Activated CD4-positive, alpha-beta T cell treated with anti-CD3 and anti-CD28 coated beads, Interleukin-2, Interleukin-6, amounts not matched to agents 100 ng/mL and 50 ng/mL, durations not matched to agents 16 hours and 8 hours (primary cell): Measurements from ENCODE around the gene MYH11.
A peak's percentile ranks its signal among the peaks of the same experiment; 100 is the strongest.
"Not testable (repeated sequence)": the region's sequence is repeated elsewhere in the genome, so short reads cannot be mapped to it uniquely, and the experiment has no call there.

ENCODE experiments used
- DNase-seq: peaks from one replicate; pipeline ENCODE4 v3.0.0-alpha.2; 2020

Gene MYH11

DNA sequence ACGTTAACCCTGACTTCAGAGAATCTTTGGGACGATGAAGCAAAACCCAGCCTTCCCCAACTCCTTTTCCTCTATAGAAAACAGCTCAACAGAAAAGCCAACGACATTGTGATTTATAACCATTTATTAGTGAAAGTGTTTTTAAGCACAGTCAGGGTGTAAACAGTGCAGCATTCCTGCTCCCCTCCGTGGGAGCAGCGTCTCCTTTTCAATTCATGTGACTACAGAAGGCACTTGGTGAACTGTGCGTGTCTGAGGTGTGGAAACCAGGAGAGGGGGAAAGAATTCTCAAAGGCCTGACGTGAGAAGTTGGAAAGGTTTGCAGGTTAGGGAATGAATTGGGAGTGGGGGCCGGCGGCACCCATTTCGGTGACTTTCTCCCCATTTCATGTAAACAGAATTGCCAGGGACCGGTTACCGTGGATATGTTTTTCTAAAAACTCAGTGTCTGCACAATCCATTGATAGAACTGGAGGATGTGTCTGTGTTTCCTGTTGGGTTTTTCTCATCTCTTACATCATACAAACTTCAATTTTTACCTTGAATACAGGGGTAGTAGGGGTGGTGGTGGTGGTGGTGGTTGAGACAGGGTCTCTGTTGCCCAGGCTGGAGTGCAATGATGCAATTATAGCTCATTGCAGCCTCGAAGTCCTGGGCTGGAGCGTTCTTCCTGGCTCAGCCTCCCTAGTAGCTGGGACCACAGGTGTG lies 153.6 kb downstream of the MYH11 start:
- DNase-seq: no peak

- no peak for DNase-seq
Observed at GRCh38 chr16:15701975-15702970, 154.6 kb downstream of the MYH11 start.

GRCh38 chr16:15701367-15701766 lies 155.5 kb downstream of the MYH11 start:
- no peak for DNase-seq

GRCh38 chr16:15699819-15700218 lies 157.0 kb downstream of the MYH11 start:
- no peak for DNase-seq

GRCh38 chr16:15694499-15694898 lies 162.3 kb downstream of the MYH11 start:
- no peak for DNase-seq

- not testable (repeated sequence) for DNase-seq
Observed at GRCh38 chr16:15692508-15692907, 164.3 kb downstream of the MYH11 start.

- DNase-seq: no peak
Observed at GRCh38 chr16:15691046-15691445, 165.8 kb downstream of the MYH11 start.

- DNase-seq: no peak
Observed at GRCh38 chr16:15690296-15690695, 166.5 kb downstream of the MYH11 start.

DNA sequence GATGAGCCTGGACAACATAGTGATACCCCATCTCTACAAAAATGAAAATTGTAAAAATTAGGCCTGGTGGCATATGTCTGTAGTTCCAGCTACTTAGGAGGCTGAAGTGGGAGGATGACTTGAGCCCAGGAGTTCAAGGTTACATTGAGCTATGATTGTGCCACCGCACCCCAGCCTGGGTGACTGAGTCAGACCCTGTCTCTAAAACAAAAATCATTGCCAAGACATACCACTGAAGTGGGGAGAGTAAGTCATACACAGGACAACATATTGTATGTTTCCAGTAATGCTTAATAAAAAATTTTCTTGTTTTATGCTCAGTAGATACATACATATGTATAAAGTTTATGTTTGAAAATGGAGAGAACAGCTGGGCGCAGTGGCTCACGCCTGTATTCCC lies 167.5 kb downstream of the MYH11 start:
- no peak for DNase-seq

DNA sequence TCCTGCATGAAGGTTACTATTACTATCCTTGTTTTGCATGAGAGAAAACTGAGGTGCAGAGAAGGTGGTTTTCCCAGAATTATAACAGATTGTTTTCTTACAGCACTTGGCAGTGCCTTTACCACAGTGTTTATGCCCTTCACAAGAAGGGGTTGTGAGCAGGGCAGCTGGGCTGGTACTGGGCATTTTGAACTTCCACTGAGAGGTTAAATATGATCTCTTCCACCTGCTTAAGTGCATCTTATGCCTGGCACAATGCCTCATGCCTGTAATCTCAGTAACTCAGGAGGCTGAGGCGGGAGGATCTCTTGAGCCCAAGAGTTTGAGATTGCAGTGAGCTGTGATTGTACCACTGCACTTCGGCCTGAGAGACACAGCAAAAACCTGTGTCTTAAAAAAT lies 170.5 kb downstream of the MYH11 start:
- DNase-seq: no peak

DNA sequence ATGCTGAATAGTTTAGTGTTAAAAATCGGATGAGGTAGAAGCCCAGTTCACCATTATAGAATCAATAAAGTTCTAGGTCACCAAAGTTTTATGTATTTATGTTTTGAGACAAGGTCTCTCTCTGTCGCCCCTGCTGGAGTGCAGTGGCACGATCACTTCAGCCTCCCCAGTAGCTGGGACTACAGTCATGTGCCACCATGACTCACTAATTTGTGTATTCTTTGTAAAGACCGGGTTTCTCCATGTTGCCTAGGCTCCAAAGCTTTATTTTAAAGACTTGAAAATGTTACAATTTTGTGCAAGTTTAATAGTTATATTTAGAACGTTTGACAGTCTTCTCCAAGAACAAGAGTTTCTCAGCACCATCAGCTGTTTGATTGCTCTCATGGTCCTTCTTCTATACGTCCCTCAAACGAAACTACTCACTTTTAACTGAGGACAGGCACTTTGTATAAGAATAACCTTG lies 174.7 kb downstream of the MYH11 start:
- DNase-seq: peak; percentile 60

- DNase-seq: no peak
Observed at GRCh38 chr16:15677447-15677846, 179.4 kb downstream of the MYH11 start.

GRCh38 chr16:15676506-15676905 lies 180.3 kb downstream of the MYH11 start:
- no peak for DNase-seq

- no peak for DNase-seq
Observed at GRCh38 chr16:15674571-15674970, 182.3 kb downstream of the MYH11 start.

GRCh38 chr16:15672514-15673167 lies 184.2 kb downstream of the MYH11 start:
- peak; percentile 81 for DNase-seq

GRCh38 chr16:15672127-15672513 lies 184.7 kb downstream of the MYH11 start:
- DNase-seq: not testable (repeated sequence)

DNA sequence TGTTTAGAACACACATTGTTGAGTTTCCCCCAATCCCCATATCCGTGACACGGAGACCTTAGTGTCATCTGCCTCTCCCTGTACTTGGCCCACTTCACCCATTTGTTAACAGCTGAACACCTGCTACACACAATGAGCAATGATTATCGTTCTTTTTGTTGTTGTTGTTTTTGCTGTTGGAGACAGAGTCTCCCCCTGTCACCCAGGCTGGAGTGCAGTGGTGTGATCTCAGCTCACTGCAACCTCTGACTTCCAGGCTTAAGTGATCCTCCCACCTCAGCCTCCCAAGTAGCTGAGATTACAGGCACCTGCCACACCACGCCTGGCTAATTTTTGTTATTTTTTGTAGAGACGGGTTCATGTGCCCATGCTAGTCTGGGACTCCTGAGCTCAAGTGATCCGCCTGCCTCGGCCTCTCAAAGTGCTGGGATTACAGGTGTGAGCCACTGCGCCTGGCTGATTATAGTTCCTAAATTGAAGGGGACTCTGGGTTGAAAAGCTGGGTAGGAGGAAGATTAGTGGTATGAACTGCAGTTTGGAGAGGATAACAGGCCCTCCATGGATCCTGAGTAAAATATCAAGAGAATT lies 185.2 kb downstream of the MYH11 start:
- DNase-seq: no peak

- no peak for DNase-seq
Observed at GRCh38 chr16:15667091-15667742, 189.6 kb downstream of the MYH11 start.

- DNase-seq: no peak
Observed at GRCh38 chr16:15665107-15665506, 191.7 kb downstream of the MYH11 start.

GRCh38 chr16:15660203-15660601 lies 196.6 kb downstream of the MYH11 start:
- no peak for DNase-seq

DNA sequence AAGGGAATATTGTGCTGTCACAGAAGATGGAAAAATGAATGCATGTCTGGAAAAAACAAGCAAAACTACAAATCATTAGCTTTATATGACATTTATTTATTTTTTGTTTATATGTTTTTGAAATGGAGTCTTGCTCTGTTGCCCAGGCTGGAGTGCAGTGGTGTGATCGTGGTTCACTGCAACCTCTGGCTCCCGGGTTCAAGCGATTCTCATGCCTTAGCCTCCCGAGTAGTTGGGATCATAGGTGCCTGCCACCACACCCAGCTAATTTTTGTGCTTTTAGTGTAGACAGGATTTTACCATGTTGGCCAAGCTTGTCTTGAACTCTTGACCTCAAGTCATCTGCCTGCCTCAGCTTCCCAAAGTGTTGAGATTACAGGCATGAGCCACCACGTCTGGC lies 198.3 kb downstream of the MYH11 start:
- DNase-seq: no peak

- no peak for DNase-seq
Observed at GRCh38 chr16:15658149-15658548, 198.7 kb downstream of the MYH11 start.
